MM.1S (cell line): ENCODE measurements around the gene CALY.

Source experiments
- DNase-seq: peaks from one replicate; pipeline ENCODE4 v3.0.0-alpha.2; 2015
- H2AFZ ChIP-seq: fragments of 300-600 bp; sonication (generic); 2 replicates; pipeline ENCODE4 v1.6.0; 2016; ENCODE audit warnings: antibody characterized with exemption, low read length
- H3F3A ChIP-seq: fragments of 300-600 bp; sonication (generic); 2 replicates; pipeline ENCODE4 v1.6.1; 2016; ENCODE audit warnings: mild to moderate bottlenecking, antibody characterized with exemption, low read length, moderate library complexity, mixed read lengths; ENCODE audit not compliant: insufficient read depth
- H3K27ac ChIP-seq: fragments of 300-600 bp; sonication (generic); 2 replicates; pipeline ENCODE4 v1.5.1; 2016; ENCODE audit warnings: mild to moderate bottlenecking, low read length
- H3K27me3 ChIP-seq: fragments of 300-600 bp; sonication (generic); replicated peaks from 2 replicates; pipeline ENCODE4 v1.6.0; 2016; ENCODE audit warnings: low read length; ENCODE audit not compliant: insufficient read depth
- H3K36me3 ChIP-seq: fragments of 300-600 bp; sonication (generic); replicated peaks from 2 replicates; pipeline ENCODE4 v1.6.1; 2016; ENCODE audit warnings: mild to moderate bottlenecking, low read length, mixed read lengths; ENCODE audit not compliant: insufficient read depth
- H3K4me1 ChIP-seq: fragments of 300-600 bp; sonication (generic); 2 replicates; pipeline ENCODE4 v1.6.1; 2016; ENCODE audit warnings: low read length, mixed read lengths
- H3K4me2 ChIP-seq: fragments of 300-600 bp; sonication (generic); 2 replicates; pipeline ENCODE4 v1.6.0; 2016; ENCODE audit warnings: low read depth, low read length
- H3K4me3 ChIP-seq: fragments of 300-600 bp; sonication (generic); 2 replicates; pipeline ENCODE4 v1.5.1; 2016; ENCODE audit warnings: low read length, mixed read lengths
- H3K79me2 ChIP-seq: fragments of 300-600 bp; sonication (generic); 2 replicates; pipeline ENCODE4 v1.6.1; 2016; ENCODE audit warnings: mixed run types, low read length, mixed read lengths
- H3K9ac ChIP-seq: fragments of 300-600 bp; sonication (generic); 2 replicates; pipeline ENCODE4 v1.6.1; 2016; ENCODE audit warnings: low read length, mixed read lengths
- H3K9me2 ChIP-seq: fragments of 300-600 bp; sonication (generic); replicated peaks from 2 replicates; pipeline ENCODE4 v1.6.1; 2016; ENCODE audit warnings: mild to moderate bottlenecking, low read length, mixed read lengths; ENCODE audit not compliant: insufficient read depth
- H3K9me3 ChIP-seq: fragments of 300-600 bp; sonication (generic); replicated peaks from 2 replicates; pipeline ENCODE4 v1.6.1; 2016; ENCODE audit warnings: mild to moderate bottlenecking, low read length, mixed read lengths; ENCODE audit not compliant: insufficient read depth
- H4K20me1 ChIP-seq: fragments of 300-600 bp; sonication (generic); 2 replicates; pipeline ENCODE4 v1.6.1; 2016; ENCODE audit warnings: mild to moderate bottlenecking, low read length, moderate library complexity, mixed read lengths; ENCODE audit not compliant: insufficient read depth
- CTCF ChIP-seq: fragments of 300-600 bp; sonication (generic); IDR thresholded peaks from 2 replicates; pipeline ENCODE4 v1.5.1; 2016; ENCODE audit warnings: antibody characterized with exemption, low read length, mixed read lengths
- EZH2 ChIP-seq: fragments of 300-600 bp; sonication (generic); optimal IDR thresholded peaks from 2 replicates; pipeline ENCODE3; 2017; ENCODE audit warnings: low read depth, mild to moderate bottlenecking, antibody characterized with exemption, low read length, mixed read lengths
- EZH2phosphoT487 ChIP-seq: fragments of 300-600 bp; sonication (generic); IDR thresholded peaks from 2 replicates; pipeline ENCODE4 v1.6.1; 2018; ENCODE audit warnings: antibody characterized with exemption, low read length

The CALY gene

DNA sequence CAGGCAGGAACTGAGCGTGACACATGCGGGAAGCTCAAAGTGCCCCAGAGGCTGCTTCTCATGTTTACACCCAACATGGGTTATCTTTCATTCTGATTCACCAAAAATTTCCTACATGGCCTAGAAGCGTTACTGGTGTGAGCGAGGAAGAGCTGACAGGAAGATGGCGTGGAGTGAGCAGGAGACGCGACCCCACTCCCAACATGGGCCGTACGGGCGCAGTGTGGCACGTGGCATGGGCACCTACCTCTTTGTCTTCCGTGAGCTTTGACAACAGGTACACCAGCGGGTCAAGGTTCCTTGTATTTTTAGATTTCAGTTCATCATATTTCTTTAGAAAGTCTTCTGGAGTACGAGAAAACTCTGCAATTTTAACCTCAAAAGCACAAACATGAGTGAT lies 37.0 kb downstream of the CALY start:
- Histone ChIP-seq H3K9me2 (no peaks in the 10 kb centered on the region), H3K4me3 (no peak overlapping the region), H2AFZ (no peak overlapping the region), H3K27ac (no peak overlapping the region), H3K36me3 (no peaks in the 10 kb centered on the region; the same call in 1 of the 2 replicates), H3F3A (no peaks in the 10 kb centered on the region), H4K20me1 (no peaks in the 10 kb centered on the region), H3K27me3 (no peaks in the 10 kb centered on the region), H3K4me1 (no peaks in the 10 kb centered on the region), H3K9me3 (no peaks in the 10 kb centered on the region), H3K79me2 (peaks cover 23% of the 10 kb centered on the region), H3K9ac (no peak overlapping the region), H3K4me2 (no peak overlapping the region)
- DNase-seq, result no peak
- TF ChIP-seq CTCF, result no peak
- no peak for TF ChIP-seq EZH2
- TF ChIP-seq EZH2phosphoT487, result no peak

GRCh38 chr10:133299224-133299623 lies 37.5 kb downstream of the CALY start:
- Histone ChIP-seq H3K36me3 (no peaks in the 10 kb centered on the region; the same call in 1 of the 2 replicates), H3K4me1 (no peaks in the 10 kb centered on the region), H3K9me3 (no peaks in the 10 kb centered on the region), H3K9me2 (no peaks in the 10 kb centered on the region), H3K4me2 (no peak overlapping the region), H3K79me2 (peaks cover 20% of the 10 kb centered on the region), H3K9ac (no peak overlapping the region), H2AFZ (no peak overlapping the region), H3K27ac (no peak overlapping the region), H3F3A (no peaks in the 10 kb centered on the region), H3K4me3 (no peak overlapping the region), H3K27me3 (no peaks in the 10 kb centered on the region), H4K20me1 (no peaks in the 10 kb centered on the region)
- TF ChIP-seq EZH2phosphoT487 (no peak), EZH2 (no peak), CTCF (no peak)
- DNase-seq, result no peak

GRCh38 chr10:133298466-133298865 lies 38.2 kb downstream of the CALY start:
- no peaks in the 10 kb centered on the region for H3K9me2 ChIP-seq
- DNase-seq, result no peak

More at GRCh38 chr10:133298466-133298865, 38.2 kb downstream of the CALY start:
- Histone ChIP-seq H3K9ac (no peak overlapping the region), H3K36me3 (no peaks in the 10 kb centered on the region; the same call in 1 of the 2 replicates), H3K79me2 (peaks cover 12% of the 10 kb centered on the region), H3K27me3 (no peaks in the 10 kb centered on the region), H3K9me3 (no peaks in the 10 kb centered on the region), H3F3A (no peaks in the 10 kb centered on the region), H2AFZ (no peak overlapping the region), H3K4me1 (no peaks in the 10 kb centered on the region), H3K4me3 (no peak overlapping the region), H3K4me2 (no peak overlapping the region), H4K20me1 (no peaks in the 10 kb centered on the region), H3K27ac (no peak overlapping the region)
- TF ChIP-seq EZH2phosphoT487, result no peak
- TF ChIP-seq EZH2, result no peak
- TF ChIP-seq CTCF, result no peak
